Neural progenitor cell (in vitro differentiated cells): ENCODE results near the gene CHST12. TPM values are rescaled to one million over a fixed set of nuclear protein-coding genes. Genes with fewer than 3 reads are reported as not detected.

Experiments used
- DNase-seq: peaks from one replicate; pipeline ENCODE4 v3.0.0-alpha.2; 2016; ENCODE audit warnings: low spot score
- H2AFZ ChIP-seq: fragments of 200-600 bp; sonication (generic); replicated peaks from 2 replicates; pipeline ENCODE4 v1.6.1; 2016; ENCODE audit warnings: antibody characterized with exemption
- H3F3A ChIP-seq: fragments of 200-600 bp; sonication (generic); 2 replicates; pipeline ENCODE4 v1.6.1; 2016; ENCODE audit warnings: antibody characterized with exemption, low read depth
- H3K27ac ChIP-seq: fragments of 200-600 bp; sonication (generic); 2 replicates; pipeline ENCODE4 v1.5.1; 2016; ENCODE audit warnings: mild to moderate bottlenecking
- H3K27me3 ChIP-seq: fragments of 200-600 bp; sonication (generic); 2 replicates; pipeline ENCODE4 v1.6.1; 2016; ENCODE audit warnings: mild to moderate bottlenecking, moderate library complexity
- H3K36me3 ChIP-seq: fragments of 200-600 bp; sonication (generic); 2 replicates; pipeline ENCODE4 v1.5.1; 2016
- H3K4me1 ChIP-seq: fragments of 200-600 bp; sonication (generic); 2 replicates; pipeline ENCODE4 v1.6.1; 2016; ENCODE audit warnings: mixed run types
- H3K4me2 ChIP-seq: fragments of 200-600 bp; sonication (generic); 2 replicates; pipeline ENCODE4 v1.6.1; 2016
- H3K4me3 ChIP-seq: fragments of 200-600 bp; sonication (generic); 2 replicates; pipeline ENCODE4 v1.5.1; 2016
- H3K79me2 ChIP-seq: fragments of 200-600 bp; sonication (generic); 2 replicates; pipeline ENCODE4 v1.6.1; 2016; ENCODE audit warnings: low read depth
- H3K9ac ChIP-seq: fragments of 200-600 bp; sonication (generic); 2 replicates; pipeline ENCODE4 v1.6.1; 2016
- H3K9me3 ChIP-seq: fragments of 200-600 bp; sonication (generic); 2 replicates; pipeline ENCODE4 v1.5.1; 2016; ENCODE audit warnings: low read depth
- H4K20me1 ChIP-seq: fragments of 200-600 bp; sonication (generic); 2 replicates; pipeline ENCODE4 v1.6.1; 2016; ENCODE audit warnings: low read depth
- H3K27ac Mint-ChIP-seq: 3 replicates; pipeline ENCODE4 v1.8.0; 2021; ENCODE audit warnings: mixed read lengths
- H3K27me3 Mint-ChIP-seq: 2 replicates; pipeline ENCODE4 v1.8.0; 2022; ENCODE audit warnings: low read depth, mild to moderate bottlenecking, inconsistent platforms, moderate library complexity, mixed read lengths; ENCODE audit not compliant: insufficient read depth
- H3K36me3 Mint-ChIP-seq: 3 replicates; pipeline ENCODE4 v1.8.0; 2021; ENCODE audit warnings: mixed read lengths
- H3K4me1 Mint-ChIP-seq: 3 replicates; pipeline ENCODE4 v1.8.0; 2021; ENCODE audit warnings: mixed read lengths
- H3K4me3 Mint-ChIP-seq: 3 replicates; pipeline ENCODE4 v1.8.0; 2021; ENCODE audit warnings: mild to moderate bottlenecking, moderate library complexity, mixed read lengths
- H3K9me3 Mint-ChIP-seq: 3 replicates; pipeline ENCODE4 v1.8.0; 2020; ENCODE audit warnings: mixed read lengths
- EZH2 ChIP-seq: fragments of 200-600 bp; sonication (generic); IDR thresholded peaks from 2 replicates; pipeline ENCODE4 v1.6.1; 2017; ENCODE audit warnings: antibody characterized with exemption, mild to moderate bottlenecking, moderate library complexity
- EZH2phosphoT487 ChIP-seq: fragments of 200-600 bp; sonication (generic); IDR thresholded peaks from 2 replicates; pipeline ENCODE4 v1.6.1; 2017; ENCODE audit warnings: antibody characterized with exemption
- total RNA-seq: library from RNA; depleted of rRNA; stranded (reverse); fragments of >200 nt; gene quantifications from 2 replicates; pipeline ENCODE4 v1.2.3, GENCODE V29; 2015; ENCODE audit warnings: low replicate concordance
- TF ChIP-seq, protein P1 (sequence below): fragments of 200-600 bp; sonication (generic); IDR thresholded peaks from 2 replicates; pipeline ENCODE4 v1.5.1; 2017; ENCODE audit warnings: antibody characterized with exemption, mild to moderate bottlenecking

CHST12 gene
- total RNA-seq, 1 donor from 2014 or later = 0.43 TPM

DNA sequence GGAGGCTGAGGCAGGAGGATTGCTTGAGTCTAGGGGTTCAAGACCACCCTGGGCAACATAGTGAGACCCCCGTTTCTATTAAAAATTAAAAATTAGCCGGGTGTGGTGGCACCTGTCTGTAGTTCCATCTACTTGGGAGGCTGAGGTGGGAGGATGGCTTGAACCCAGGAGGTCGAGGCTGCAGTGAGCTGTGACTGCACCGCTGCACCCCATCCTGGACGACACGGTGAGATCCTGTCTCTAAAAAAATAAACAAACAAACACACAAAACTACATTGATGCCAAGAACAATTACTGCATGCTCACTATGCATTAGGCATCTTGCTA lies 761 bp upstream of the CHST12 start:
- Histone ChIP-seq H3K27me3 (no peaks in the 10 kb centered on the region), H3K79me2 (peaks cover 29% of the 10 kb centered on the region), H3K27ac (no peak overlapping the region), H3K9ac (no peak overlapping the region), H3K4me1 (peaks cover 5% of the 10 kb centered on the region), H3K36me3 (no peaks in the 10 kb centered on the region), H2AFZ (no peak overlapping the region), H4K20me1 (peaks cover 11% of the 10 kb centered on the region), H3F3A (peaks cover 27% of the 10 kb centered on the region), H3K4me2 (peak overlapping the region; percentile 66), H3K4me3 (peak overlapping the region; percentile 48), H3K9me3 (no peaks in the 10 kb centered on the region)
- no peak for TF ChIP-seq EZH2
- TF ChIP-seq, protein P1, sequence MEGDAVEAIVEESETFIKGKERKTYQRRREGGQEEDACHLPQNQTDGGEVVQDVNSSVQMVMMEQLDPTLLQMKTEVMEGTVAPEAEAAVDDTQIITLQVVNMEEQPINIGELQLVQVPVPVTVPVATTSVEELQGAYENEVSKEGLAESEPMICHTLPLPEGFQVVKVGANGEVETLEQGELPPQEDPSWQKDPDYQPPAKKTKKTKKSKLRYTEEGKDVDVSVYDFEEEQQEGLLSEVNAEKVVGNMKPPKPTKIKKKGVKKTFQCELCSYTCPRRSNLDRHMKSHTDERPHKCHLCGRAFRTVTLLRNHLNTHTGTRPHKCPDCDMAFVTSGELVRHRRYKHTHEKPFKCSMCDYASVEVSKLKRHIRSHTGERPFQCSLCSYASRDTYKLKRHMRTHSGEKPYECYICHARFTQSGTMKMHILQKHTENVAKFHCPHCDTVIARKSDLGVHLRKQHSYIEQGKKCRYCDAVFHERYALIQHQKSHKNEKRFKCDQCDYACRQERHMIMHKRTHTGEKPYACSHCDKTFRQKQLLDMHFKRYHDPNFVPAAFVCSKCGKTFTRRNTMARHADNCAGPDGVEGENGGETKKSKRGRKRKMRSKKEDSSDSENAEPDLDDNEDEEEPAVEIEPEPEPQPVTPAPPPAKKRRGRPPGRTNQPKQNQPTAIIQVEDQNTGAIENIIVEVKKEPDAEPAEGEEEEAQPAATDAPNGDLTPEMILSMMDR = no peak
- TF ChIP-seq EZH2phosphoT487 = no peak
- no peak for DNase-seq
- Mint-ChIP-seq H3K4me1 (peaks cover 32% of the 10 kb centered on the region), H3K36me3 (peaks cover 4% of the 10 kb centered on the region), H3K27ac (no peak overlapping the region), H3K9me3 (no peaks in the 10 kb centered on the region), H3K27me3 (peaks cover 3% of the 10 kb centered on the region), H3K4me3 (peak overlapping the region; percentile 86)

DNA sequence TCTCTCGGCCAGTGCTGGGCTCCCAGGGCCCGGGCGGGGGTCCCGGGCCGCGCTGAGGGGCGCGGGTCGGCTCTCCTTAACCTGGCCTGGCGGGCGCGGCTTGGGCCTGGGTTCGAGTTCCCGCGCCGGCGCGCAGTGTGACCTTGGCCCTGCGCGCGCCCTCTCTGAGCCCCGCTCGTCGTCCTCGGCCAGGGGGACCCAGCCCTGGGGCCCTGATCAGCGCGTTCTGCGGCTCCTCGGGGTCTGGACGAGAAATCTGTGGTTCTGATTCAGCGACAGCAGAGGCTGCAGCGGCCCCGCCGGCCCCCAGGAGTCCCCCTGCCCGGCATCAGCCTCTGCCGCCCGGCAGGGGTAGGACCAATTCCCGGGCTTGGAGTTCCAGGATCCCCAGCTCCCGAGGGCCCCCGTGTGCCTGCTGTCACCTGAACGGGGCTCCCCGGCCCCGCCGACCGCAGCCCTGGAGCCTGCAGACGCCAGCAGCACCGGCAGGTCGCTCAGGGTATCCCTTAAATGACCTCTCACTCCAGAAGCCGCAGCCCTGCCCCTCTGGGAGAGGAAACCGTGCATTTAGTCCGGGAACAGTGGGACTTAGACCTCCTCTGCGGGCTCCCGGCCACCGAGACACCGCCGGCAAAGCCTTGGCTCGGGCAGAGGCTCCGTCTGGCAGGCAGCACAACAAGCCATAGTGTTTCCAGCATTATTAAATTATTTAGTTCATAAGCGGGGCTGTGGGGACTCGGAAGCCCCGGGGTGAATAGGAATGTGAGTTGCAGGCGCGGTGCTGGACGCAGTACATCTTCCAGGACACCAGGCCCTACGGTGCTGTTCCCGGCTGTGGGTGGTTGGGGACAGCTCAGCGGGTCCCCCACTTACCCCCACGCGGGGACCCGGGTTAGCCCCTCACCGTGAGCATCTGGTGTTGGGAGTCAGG lies 572 bp downstream of the CHST12 start:
- peaks cover 40% of the 10 kb centered on the region for H3K4me1 Mint-ChIP-seq

DNA sequence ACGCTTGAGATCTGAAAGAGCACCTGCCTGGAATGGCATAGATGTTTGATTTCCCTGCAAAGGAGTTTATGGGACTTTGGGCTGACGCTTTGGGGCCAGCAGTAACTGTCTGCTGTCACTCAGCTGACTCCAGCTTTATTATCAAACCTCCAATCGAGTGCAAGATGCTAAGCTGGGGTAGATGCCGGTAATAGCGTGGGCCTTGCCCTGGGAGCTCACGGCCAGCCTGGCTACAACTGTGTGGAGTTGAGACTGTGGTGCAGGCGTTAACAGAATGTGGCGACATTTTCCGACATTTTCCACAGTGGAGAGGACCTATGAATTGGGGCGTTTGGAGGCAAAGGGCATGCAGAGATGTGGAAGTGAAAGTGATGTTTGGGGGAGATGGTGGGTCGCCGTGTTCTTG lies 1.3 kb downstream of the CHST12 start:
- H3K9me3 Mint-ChIP-seq = no peaks in the 10 kb centered on the region
- TF ChIP-seq EZH2phosphoT487 = no peak
- TF ChIP-seq, protein P1 = no peak
- TF ChIP-seq EZH2 = no peak
- H3K9me3 ChIP-seq = no peaks in the 10 kb centered on the region
- H3F3A ChIP-seq = peaks cover 27% of the 10 kb centered on the region
- H3K4me3 Mint-ChIP-seq = peak overlapping the region; percentile 89
- H3K4me3 ChIP-seq = peak overlapping the region; percentile 82
- H4K20me1 ChIP-seq = peaks cover 12% of the 10 kb centered on the region
- no peak overlapping the region for H3K9ac ChIP-seq
- peaks cover 2% of the 10 kb centered on the region for H3K27me3 Mint-ChIP-seq
- H3K27me3 ChIP-seq = no peaks in the 10 kb centered on the region
- no peak overlapping the region for H3K27ac Mint-ChIP-seq
- H2AFZ ChIP-seq = no peak overlapping the region
- H3K36me3 Mint-ChIP-seq = peaks cover 4% of the 10 kb centered on the region
- H3K79me2 ChIP-seq = peaks cover 42% of the 10 kb centered on the region
- peaks cover 41% of the 10 kb centered on the region for H3K4me1 Mint-ChIP-seq
- H3K4me1 ChIP-seq = peaks cover 15% of the 10 kb centered on the region
- DNase-seq = no peak
- H3K4me2 ChIP-seq = peak overlapping the region; percentile 88
- H3K36me3 ChIP-seq = no peaks in the 10 kb centered on the region
- no peak overlapping the region for H3K27ac ChIP-seq

More for the DNA sequence above, 572 bp downstream of the CHST12 start:
- Mint-ChIP-seq H3K27ac (no peak overlapping the region), H3K4me3 (peak overlapping the region; percentile 89), H3K27me3 (peaks cover 5% of the 10 kb centered on the region), H3K36me3 (peaks cover 4% of the 10 kb centered on the region), H3K9me3 (no peaks in the 10 kb centered on the region)
- H4K20me1 ChIP-seq = peaks cover 11% of the 10 kb centered on the region
- H3K4me1 ChIP-seq = peaks cover 13% of the 10 kb centered on the region
- no peaks in the 10 kb centered on the region for H3K9me3 ChIP-seq
- no peaks in the 10 kb centered on the region for H3K27me3 ChIP-seq
- no peaks in the 10 kb centered on the region for H3K36me3 ChIP-seq
- peak; percentile 78 for DNase-seq
- H2AFZ ChIP-seq = peak overlapping the region; percentile 71
- no peak overlapping the region for H3K27ac ChIP-seq
- no peak for TF ChIP-seq EZH2phosphoT487
- TF ChIP-seq, protein P1 = peak; percentile 35
- H3K9ac ChIP-seq = peak overlapping the region; percentile 10
- peak overlapping the region; percentile 82 for H3K4me3 ChIP-seq
- H3K79me2 ChIP-seq = peaks cover 41% of the 10 kb centered on the region
- H3F3A ChIP-seq = peaks cover 27% of the 10 kb centered on the region
- H3K4me2 ChIP-seq = peak overlapping the region; percentile 88
